Measurements from ENCODE around the gene C13orf42. TPM values are rescaled to one million over a fixed set of nuclear protein-coding genes. Genes with fewer than 3 reads are reported as not detected.

Gene C13orf42
- total and polyA plus RNA-seq, 2 donors (not counting 3 experiments of a cell fraction or from before 2014, with no cell fraction given), result not detected

GRCh38 chr13:51048616-51049015 lies 62.5 kb downstream of the C13orf42 start:
- DNase-seq (ENCODE audit: low read depth, low spot score) (no peak), FAIRE-seq (no peak)
- Histone ChIP-seq H3K4me2 (ENCODE audit: insufficient read depth, low read length) (no peak overlapping the region), H4K20me1 (replicated peaks; ENCODE audit: control insufficient read depth, extremely low read depth, insufficient read depth, low read length) (no peaks in the 10 kb centered on the region), H3K9me1 (replicated peaks; ENCODE audit: control insufficient read depth, extremely low read depth, insufficient read depth, low read length) (no peaks in the 10 kb centered on the region), H3K4me3 (replicated peaks in 1 of 3; ENCODE audit: insufficient read depth in 1 of 3, low read depth in 1 of 3, low read length in 3 of 3) (no peak overlapping the region), H3K4me1 (ENCODE audit: control insufficient read depth, extremely low read depth, insufficient read depth, low read length) (no peaks in the 10 kb centered on the region), H3K27me3 (ENCODE audit: control insufficient read depth in 2 of 2, insufficient read depth in 2 of 2, low read length in 2 of 2) (peaks cover 8 to 10% of the 10 kb centered on the region in 2 experiments), H3K9me3 (replicated peaks; ENCODE audit: control insufficient read depth, insufficient read depth, low read length) (no peaks in the 10 kb centered on the region), H3K27ac (ENCODE audit: insufficient read depth, low read depth, low read length) (no peak overlapping the region), H2AFZ (ENCODE audit: low read depth, low read length) (no peak overlapping the region), H3K9ac (replicated peaks; ENCODE audit: extremely low read depth, insufficient read depth, low read length) (no peak overlapping the region), H3K36me3 (ENCODE audit: control insufficient read depth in 2 of 2, extremely low read depth in 1 of 2, insufficient read depth in 2 of 2, low read length in 2 of 2) (no peaks in the 10 kb centered on the region), H3K79me2 (ENCODE audit: control insufficient read depth, insufficient read depth, low read length) (no peaks in the 10 kb centered on the region)
- TF ChIP-seq POLR2AphosphoS5 (IDR thresholded peaks at IDR 0.05; ENCODE audit: insufficient read depth, low read depth, low read length), result no peak
- intact Hi-C loops (cut with micrococcal nuclease) (no loop called here), dilution Hi-C loops (cut with MboI; ENCODE audit: extremely low pct_ligation_motif_present, low sequenced_read_pairs) (no loop called here)
- ChIA-PET CTCF (no interaction called here), POLR2A (no interaction called here)
- BruUV-seq (replicated peaks), result no TSS peak

DNA sequence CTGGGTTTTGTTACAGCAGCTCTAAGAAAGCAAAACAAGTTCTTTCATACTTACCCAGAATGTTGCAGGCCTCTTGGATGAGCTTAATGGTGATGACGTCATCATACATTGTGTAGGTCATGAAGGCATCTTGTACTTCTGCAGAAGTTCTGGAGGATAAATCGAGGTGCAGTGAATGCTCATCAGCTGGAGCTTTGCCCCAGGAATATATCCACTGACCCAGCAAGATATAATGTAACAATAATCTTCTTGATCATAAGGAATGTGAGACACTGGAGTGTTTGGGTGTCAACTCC lies 63.0 kb downstream of the C13orf42 start:
- H2AFZ ChIP-seq (ENCODE audit: low read depth, low read length), result no peak overlapping the region
- H3K4me2 ChIP-seq (ENCODE audit: insufficient read depth, low read length), result no peak overlapping the region
- peak; percentile 2 for TF ChIP-seq JUN (IDR thresholded peaks at IDR 0.05; ENCODE audit: borderline replicate concordance, insufficient read depth, insufficient read length, low read depth)
- no peak for TF ChIP-seq POLR2AphosphoS5 (IDR thresholded peaks at IDR 0.05; ENCODE audit: insufficient read depth, low read depth, low read length)
- TF ChIP-seq GATA2 (IDR thresholded peaks at IDR 0.05; ENCODE audit: insufficient read depth, insufficient read length, low read depth, low read length), result no peak
- TF ChIP-seq, protein P1, sequence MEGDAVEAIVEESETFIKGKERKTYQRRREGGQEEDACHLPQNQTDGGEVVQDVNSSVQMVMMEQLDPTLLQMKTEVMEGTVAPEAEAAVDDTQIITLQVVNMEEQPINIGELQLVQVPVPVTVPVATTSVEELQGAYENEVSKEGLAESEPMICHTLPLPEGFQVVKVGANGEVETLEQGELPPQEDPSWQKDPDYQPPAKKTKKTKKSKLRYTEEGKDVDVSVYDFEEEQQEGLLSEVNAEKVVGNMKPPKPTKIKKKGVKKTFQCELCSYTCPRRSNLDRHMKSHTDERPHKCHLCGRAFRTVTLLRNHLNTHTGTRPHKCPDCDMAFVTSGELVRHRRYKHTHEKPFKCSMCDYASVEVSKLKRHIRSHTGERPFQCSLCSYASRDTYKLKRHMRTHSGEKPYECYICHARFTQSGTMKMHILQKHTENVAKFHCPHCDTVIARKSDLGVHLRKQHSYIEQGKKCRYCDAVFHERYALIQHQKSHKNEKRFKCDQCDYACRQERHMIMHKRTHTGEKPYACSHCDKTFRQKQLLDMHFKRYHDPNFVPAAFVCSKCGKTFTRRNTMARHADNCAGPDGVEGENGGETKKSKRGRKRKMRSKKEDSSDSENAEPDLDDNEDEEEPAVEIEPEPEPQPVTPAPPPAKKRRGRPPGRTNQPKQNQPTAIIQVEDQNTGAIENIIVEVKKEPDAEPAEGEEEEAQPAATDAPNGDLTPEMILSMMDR (IDR thresholded peaks at IDR 0.05; ENCODE audit: extremely low read depth in 1 of 2, insufficient read depth in 1 of 2, low read depth in 1 of 2, low read length in 2 of 2), result no peak
- no peak for TF ChIP-seq MYC (IDR thresholded peaks at IDR 0.05; ENCODE audit: low read depth, low read length)
- TF ChIP-seq POLR2A (IDR thresholded peaks at IDR 0.05; ENCODE audit: low read depth, low read length), result no peak
- no peak overlapping the region for H3K9ac ChIP-seq (replicated peaks; ENCODE audit: extremely low read depth, insufficient read depth, low read length)
- dilution Hi-C loops (cut with MboI; ENCODE audit: extremely low pct_ligation_motif_present, low sequenced_read_pairs) (no loop called here), intact Hi-C loops (cut with micrococcal nuclease) (no loop called here)
- no peaks in the 10 kb centered on the region for H3K9me1 ChIP-seq (replicated peaks; ENCODE audit: control insufficient read depth, extremely low read depth, insufficient read depth, low read length)
- ChIA-PET CTCF (no interaction called here), POLR2A (no interaction called here)
- FAIRE-seq (no peak), DNase-seq (ENCODE audit: low read depth, low spot score) (no peak)
- no peaks in the 10 kb centered on the region for H3K36me3 ChIP-seq (ENCODE audit: control insufficient read depth in 2 of 2, extremely low read depth in 1 of 2, insufficient read depth in 2 of 2, low read length in 2 of 2)
- no TSS peak for BruUV-seq (replicated peaks)
- no peak overlapping the region for H3K27ac ChIP-seq (ENCODE audit: insufficient read depth, low read depth, low read length)
- H3K4me1 ChIP-seq (ENCODE audit: control insufficient read depth, extremely low read depth, insufficient read depth, low read length), result no peaks in the 10 kb centered on the region
- no peak overlapping the region for H3K4me3 ChIP-seq (replicated peaks in 1 of 3; ENCODE audit: insufficient read depth in 1 of 3, low read depth in 1 of 3, low read length in 3 of 3)
- no peaks in the 10 kb centered on the region for H3K9me3 ChIP-seq (replicated peaks; ENCODE audit: control insufficient read depth, insufficient read depth, low read length)
- H4K20me1 ChIP-seq (replicated peaks; ENCODE audit: control insufficient read depth, extremely low read depth, insufficient read depth, low read length), result no peaks in the 10 kb centered on the region
- H3K27me3 ChIP-seq (ENCODE audit: control insufficient read depth in 2 of 2, insufficient read depth in 2 of 2, low read length in 2 of 2), result peaks cover 8 to 10% of the 10 kb centered on the region in 2 experiments
- no peaks in the 10 kb centered on the region for H3K79me2 ChIP-seq (ENCODE audit: control insufficient read depth, insufficient read depth, low read length)
